Naive thymus-derived CD4-positive, alpha-beta T cell (primary cell): ENCODE measurements around the gene COL9A2. TPM values are rescaled to one million over a fixed set of nuclear protein-coding genes. Genes with fewer than 3 reads are reported as not detected.
"Not testable (repeated sequence)": the region's sequence is repeated elsewhere in the genome, so short reads cannot be mapped to it uniquely, and the experiment has no call there.

ENCODE experiments used
- ATAC-seq: fragments of 150-1000 bp; cut with Tn5 transposase; 2 replicates; pipeline ENCODE4 v1.10.0; 2021; ENCODE audit warnings: mild to moderate bottlenecking, moderate library complexity
- CTCF ChIA-PET: fragments of 350-600 bp; sonication (Branson Sonifier 250); formaldehyde crosslinking; loops from one replicate; lab custom pipeline; 2021; ENCODE audit warnings: antibody characterized with exemption; lab: Charles Lee
- POLR2A ChIA-PET: fragments of 350-600 bp; sonication (Branson Sonifier 250); formaldehyde crosslinking; loops from one replicate; lab custom pipeline; 2021; ENCODE audit warnings: antibody characterized with exemption, inconsistent platforms; lab: Charles Lee
- DNase-seq, 9 donors: peaks; one replicate each; pipeline versions ENCODE4 v3.0.0 to v3.0.0-alpha.2; 2020 to 2022; ENCODE audit warnings: mixed read lengths in 1 of 9
- H3K27ac ChIP-seq: one replicate; pipeline ENCODE4 v1.7.0; 2013; ENCODE audit warnings: mild to moderate bottlenecking, low read depth, low read length, moderate library complexity
- H3K27me3 ChIP-seq, 2 donors: one replicate each; pipeline ENCODE4 v1.7.0; 2013; ENCODE audit warnings: low read length in 2 of 2, mild to moderate bottlenecking in 2 of 2, moderate library complexity in 2 of 2; ENCODE audit not compliant: control insufficient read depth in 2 of 2, insufficient read depth in 2 of 2
- H3K36me3 ChIP-seq, 3 experiments: 1 replicate in 2 of 3; 2 replicates in 1 of 3; pipeline ENCODE4 v1.7.0; 2013; ENCODE audit warnings: low read length in 3 of 3, mild to moderate bottlenecking in 3 of 3, moderate library complexity in 1 of 3; ENCODE audit not compliant: insufficient read depth in 3 of 3, control insufficient read depth in 2 of 3
- H3K4me1 ChIP-seq, 2 donors: one replicate each; pipeline ENCODE4 v1.7.0; 2013; ENCODE audit warnings: low read length in 2 of 2, mild to moderate bottlenecking in 2 of 2, moderate library complexity in 1 of 2; ENCODE audit not compliant: control insufficient read depth in 2 of 2, insufficient read depth in 2 of 2
- H3K4me3 ChIP-seq: 2 replicates; pipeline ENCODE4 v1.7.0; 2013; ENCODE audit warnings: mild to moderate bottlenecking, low read length
- H3K9me3 ChIP-seq, 3 experiments: 1 replicate in 2 of 3; 2 replicates in 1 of 3; pipeline ENCODE4 v1.7.0; 2013; ENCODE audit warnings: low read length in 3 of 3; ENCODE audit not compliant: control insufficient read depth in 2 of 3
- H3K27ac Mint-ChIP-seq, 9 donors: one replicate each; pipeline ENCODE4 v1.8.0; 2020 to 2022; ENCODE audit warnings: mixed read lengths in 9 of 9, mild to moderate bottlenecking in 8 of 9, moderate library complexity in 5 of 9, inconsistent platforms in 2 of 9
- H3K27me3 Mint-ChIP-seq, 5 donors: one replicate each; pipeline ENCODE4 v1.8.0; 2021 to 2022; ENCODE audit warnings: mixed read lengths in 5 of 5, mild to moderate bottlenecking in 1 of 5
- H3K36me3 Mint-ChIP-seq, 5 donors: one replicate each; pipeline ENCODE4 v1.8.0; 2020 to 2022; ENCODE audit warnings: mixed read lengths in 5 of 5, mild to moderate bottlenecking in 3 of 5, inconsistent platforms in 1 of 5
- H3K4me1 Mint-ChIP-seq, 7 donors: one replicate each; pipeline ENCODE4 v1.8.0; 2020 to 2022; ENCODE audit warnings: mixed read lengths in 7 of 7, mild to moderate bottlenecking in 3 of 7, inconsistent platforms in 1 of 7
- H3K4me3 Mint-ChIP-seq, 10 donors: one replicate each; pipeline ENCODE4 v1.8.0; 2020 to 2022; ENCODE audit warnings: mild to moderate bottlenecking in 10 of 10, mixed read lengths in 10 of 10, moderate library complexity in 6 of 10, inconsistent platforms in 2 of 10
- H3K9me3 Mint-ChIP-seq, 11 donors: one replicate each; pipeline ENCODE4 v1.8.0; 2020 to 2022; ENCODE audit warnings: mixed read lengths in 11 of 11, mild to moderate bottlenecking in 4 of 11, inconsistent platforms in 1 of 11, moderate library complexity in 1 of 11
- intact Hi-C, 2 donors: fragments of 100-400 bp; cut with micrococcal nuclease; formaldehyde crosslinking; loops; one replicate each; pipeline ENCODE4 v1.15.1; 2023
- polyA plus RNA-seq, 2 donors: library from polyadenylated mRNA; unstranded; fragments of 300-500 nt; fragmentation: Illumina TruSeq; gene quantifications; one replicate each; pipeline ENCODE4 v1.2.3, GENCODE V29; 2021
- total RNA-seq, 6 experiments: library from RNA in 5 of 6; stranded (reverse) in 5 of 6; gene quantifications; 1 replicate in 5 of 6; 2 replicates in 1 of 6; pipeline ENCODE4 v1.2.3 and lab custom pipeline; 2021 to 2026

COL9A2 gene
- total and polyA plus RNA-seq, 7 experiments from 2014 or later: 0.43 to 14.6 (median 2.0) TPM

DNA sequence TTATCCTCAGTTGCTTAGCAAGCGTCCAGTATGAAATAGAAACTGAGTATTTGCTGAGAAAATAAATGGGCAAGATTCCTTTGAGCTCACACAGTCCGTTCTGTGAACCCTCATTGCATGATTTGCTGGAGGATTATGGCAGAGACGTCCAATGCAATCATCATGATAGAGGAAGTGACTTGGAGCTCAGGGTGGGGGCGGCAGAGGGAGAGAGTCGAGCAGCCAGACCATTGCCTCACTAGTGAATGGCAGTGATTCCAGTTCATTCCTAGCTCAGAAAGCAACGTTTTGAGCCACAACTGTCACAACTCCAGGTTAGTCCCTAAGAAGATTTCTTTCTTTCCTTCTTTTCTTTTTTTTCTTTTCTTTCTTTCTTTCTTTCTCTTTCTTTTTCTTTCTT, 27.5 kb upstream of the COL9A2 start:
- Mint-ChIP-seq H3K36me3 (peaks cover 0 to 3% (median 0%) of the 10 kb centered on the region in 5 donors), H3K4me3 (peak overlapping the region; percentile 53 to 86 (median 72)), H3K9me3 (peaks cover 0 to 8% (median 0%) of the 10 kb centered on the region in 11 donors), H3K27ac (peak overlapping the region; percentile 34 to 91 (median 84)), H3K27me3 (no peaks in the 10 kb centered on the region), H3K4me1 (peaks cover 41 to 58% (median 55%) of the 10 kb centered on the region in 7 donors)
- Histone ChIP-seq H3K4me1 (peaks cover 6 to 40% of the 10 kb centered on the region in 2 donors), H3K9me3 (no peaks in the 10 kb centered on the region), H3K4me3 (peak overlapping the region; percentile 3), H3K27ac (peak overlapping the region; percentile 40), H3K27me3 (no peaks in the 10 kb centered on the region), H3K36me3 (no peaks in the 10 kb centered on the region)
- intact Hi-C loops: loop anchor here in 1 of 2 donors (1.0 to 5.0 kb wide), 2 partner anchors 60 to 247 kb away; partner anchors contain the start of gene PPT1
- ChIA-PET POLR2A (interaction anchor here (0.6 to 1.9 kb wide), 11 partner anchors 29 to 300 kb away, joined by 3 to 9 read pairs (median 4); partner anchors contain the start of gene SMAP2), CTCF (interaction anchor here (0.7 to 2.1 kb wide), 10 partner anchors 11 to 260 kb away, joined by 3 to 9 read pairs (median 4); partner anchors contain the start of gene SMAP2)
- DNase-seq (peak in 6 of 9 donors; percentile 25 to 35 (median 30)), ATAC-seq (peak; percentile 86)

- not testable (repeated sequence) for H3K9me3 Mint-ChIP-seq, H3K27me3 ChIP-seq, H3K4me3 ChIP-seq, H3K36me3 Mint-ChIP-seq, H3K36me3 ChIP-seq, H3K9me3 ChIP-seq, H3K27me3 Mint-ChIP-seq
- Mint-ChIP-seq H3K4me1 (peaks cover 45 to 67% (median 65%) of the 10 kb centered on the region in 7 donors), H3K27ac (peak overlapping the region; percentile 84 to 96 (median 92)), H3K4me3 (peak overlapping the region; percentile 22 to 82 (median 64))
- H3K4me1 ChIP-seq: peaks cover 6 to 48% of the 10 kb centered on the region in 2 donors
- H3K27ac ChIP-seq: peak overlapping the region; percentile 44
- CTCF ChIA-PET: interaction anchor here (0.6 to 10.2 kb wide), 13 partner anchors 15 to 1999 kb away, joined by 3 to 152 read pairs (median 5); partner anchors contain the start of genes SMAP2 and ZMPSTE24
- POLR2A ChIA-PET: interaction anchor here (0.6 to 3.6 kb wide), 11 partner anchors 10 to 85 kb away, joined by 3 to 23 read pairs (median 4); partner anchors contain the start of genes SMAP2 and ZMPSTE24
- ATAC-seq: peak; percentile 14
- intact Hi-C loops: loop anchor here (1.0 to 5.0 kb wide), 2 partner anchors 43 to 245 kb away; partner anchors contain the start of gene PPT1 (in 1 of the 2)
- peak in 2 of 9 donors; percentile 29 to 42 for DNase-seq
Observed at GRCh38 chr1:40342381-40342717, 25.3 kb upstream of the COL9A2 start.

GRCh38 chr1:40341491-40342380, 24.6 kb upstream of the COL9A2 start:
- Mint-ChIP-seq H3K36me3 (peaks cover 0 to 3% (median 0%) of the 10 kb centered on the region in 5 donors), H3K9me3 (peaks cover 0 to 8% (median 0%) of the 10 kb centered on the region in 11 donors), H3K27me3 (no peaks in the 10 kb centered on the region), H3K27ac (peak overlapping the region; percentile 84 to 96 (median 92)), H3K4me3 (peak overlapping the region; percentile 22 to 82 (median 64)), H3K4me1 (peaks cover 45 to 67% (median 65%) of the 10 kb centered on the region in 7 donors)
- H3K27me3 ChIP-seq: no peaks in the 10 kb centered on the region
- no peaks in the 10 kb centered on the region for H3K36me3 ChIP-seq
- no peak for ATAC-seq
- ChIA-PET POLR2A (interaction anchor here (0.6 to 3.6 kb wide), 18 partner anchors 11 to 204 kb away, joined by 3 to 23 read pairs (median 4); partner anchors contain the start of genes SMAP2 and ZMPSTE24), CTCF (interaction anchor here (0.6 to 10.2 kb wide), 17 partner anchors 16 to 303 kb away, joined by 3 to 152 read pairs (median 5); partner anchors contain the start of genes SMAP2 and ZMPSTE24)
- intact Hi-C loops: loop anchor here (1.0 to 5.0 kb wide), 3 partner anchors 33 to 244 kb away; partner anchors contain the start of gene PPT1 (in 1 of the 2)
- H3K4me1 ChIP-seq: peaks cover 6 to 48% of the 10 kb centered on the region in 2 donors
- peak overlapping the region; percentile 44 for H3K27ac ChIP-seq
- no peak overlapping the region for H3K4me3 ChIP-seq
- DNase-seq: peak in 1 of 9 donors; percentile 8
- H3K9me3 ChIP-seq: no peaks in the 10 kb centered on the region

DNA sequence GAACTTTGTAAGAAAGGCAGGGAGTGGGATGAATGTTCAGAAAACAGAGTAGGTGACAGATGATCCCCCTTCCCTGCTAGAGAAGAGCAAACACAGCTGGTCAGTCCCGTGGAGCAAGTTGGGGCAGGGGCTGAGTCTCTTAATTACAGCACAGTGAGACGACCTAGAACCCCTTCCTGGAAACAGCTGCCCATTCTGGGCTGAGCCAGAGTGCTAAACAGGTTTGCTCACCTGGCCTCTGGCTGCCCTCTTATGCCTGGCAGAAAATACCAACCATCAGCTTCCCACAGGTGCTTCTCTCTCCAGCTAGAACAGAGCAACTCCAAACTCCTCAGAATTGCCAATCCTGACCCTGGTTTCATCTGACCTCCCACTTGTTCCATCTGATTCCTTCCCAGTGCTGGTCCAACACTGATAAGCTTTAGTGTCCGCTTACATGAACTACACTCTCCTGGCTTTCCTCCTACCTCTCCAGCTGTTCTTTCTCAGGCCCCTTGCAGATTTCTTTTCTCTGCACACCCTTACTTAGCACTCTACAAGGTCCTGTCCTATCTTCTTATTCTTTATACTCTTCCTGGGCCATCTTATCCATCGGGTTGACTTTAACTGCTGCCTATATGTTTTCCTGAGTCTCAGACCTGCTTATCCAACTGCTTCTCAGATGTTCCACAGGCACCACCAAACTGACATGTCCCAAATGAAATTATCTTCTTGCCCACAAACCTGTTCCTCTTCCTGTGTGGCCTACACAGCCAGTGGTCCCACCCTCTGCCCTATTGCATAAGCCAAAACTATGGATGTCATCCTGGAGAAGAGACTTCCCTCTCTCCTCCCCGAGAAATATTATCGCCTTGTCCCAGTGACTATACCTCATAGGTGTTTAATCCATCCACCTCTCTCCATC, 22.6 kb upstream of the COL9A2 start:
- peaks cover 6 to 42% of the 10 kb centered on the region in 2 donors for H3K4me1 ChIP-seq
- Mint-ChIP-seq H3K36me3 (peaks cover 0 to 3% (median 0%) of the 10 kb centered on the region in 5 donors), H3K4me1 (peaks cover 39 to 58% (median 56%) of the 10 kb centered on the region in 7 donors), H3K27ac (peak overlapping the region; percentile 22 to 84 (median 56)), H3K9me3 (peaks cover 0 to 8% (median 0%) of the 10 kb centered on the region in 11 donors), H3K27me3 (no peaks in the 10 kb centered on the region), H3K4me3 (peak overlapping the region in 7 of 10 donors; percentile 1 to 50 (median 24))
- H3K4me3 ChIP-seq: no peak overlapping the region
- no peaks in the 10 kb centered on the region for H3K36me3 ChIP-seq
- ATAC-seq: no peak
- no peak for DNase-seq
- POLR2A ChIA-PET: interaction anchor here (1.1 to 3.6 kb wide), 9 partner anchors 24 to 194 kb away, joined by 3 to 23 read pairs (median 6); partner anchors contain the start of gene SMAP2
- intact Hi-C loops: loop anchor here (2.0 to 5.0 kb wide), 5 partner anchors 25 to 522 kb away; partner anchors contain the start of gene PPT1 (in 1 of the 2)
- H3K27ac ChIP-seq: no peak overlapping the region
- no peaks in the 10 kb centered on the region for H3K9me3 ChIP-seq
- H3K27me3 ChIP-seq: no peaks in the 10 kb centered on the region
- CTCF ChIA-PET: interaction anchor here (0.6 to 10.2 kb wide), 30 partner anchors 8 to 263 kb away, joined by 3 to 152 read pairs (median 6); partner anchors contain the start of genes COL9A2 and SMAP2

- ChIA-PET CTCF (interaction anchor here (0.8 to 10.2 kb wide), 36 partner anchors 9 to 304 kb away, joined by 3 to 152 read pairs (median 5); partner anchors contain the start of genes COL9A2 and SMAP2), POLR2A (interaction anchor here (0.8 to 2.4 kb wide), 10 partner anchors 21 to 193 kb away, joined by 3 to 20 read pairs (median 5); partner anchors contain the start of gene SMAP2)
- peaks cover 33 to 50% (median 49%) of the 10 kb centered on the region in 7 donors for H3K4me1 Mint-ChIP-seq
Observed at GRCh38 chr1:40338745-40339419, 21.8 kb upstream of the COL9A2 start.

More at GRCh38 chr1:40338745-40339419, 21.8 kb upstream of the COL9A2 start:
- no peak overlapping the region for H3K27ac ChIP-seq
- no peak overlapping the region for H3K4me3 ChIP-seq
- no peaks in the 10 kb centered on the region for H3K9me3 ChIP-seq
- peak; percentile 81 to 91 (median 87) for DNase-seq
- peak; percentile 99 for ATAC-seq
- no peaks in the 10 kb centered on the region for H3K36me3 ChIP-seq
- H3K27me3 ChIP-seq: no peaks in the 10 kb centered on the region
- Mint-ChIP-seq H3K9me3 (peaks cover 0 to 8% (median 0%) of the 10 kb centered on the region in 11 donors), H3K27me3 (no peaks in the 10 kb centered on the region), H3K4me3 (peak overlapping the region; percentile 37 to 76 (median 57)), H3K27ac (peak overlapping the region in 8 of 9 donors; percentile 16 to 86 (median 70)), H3K36me3 (peaks cover 0 to 2% (median 0%) of the 10 kb centered on the region in 5 donors)
- intact Hi-C loops: loop anchor here (1.0 to 5.0 kb wide), 12 partner anchors 24 to 522 kb away; no protein-coding TSS in a partner anchor
- H3K4me1 ChIP-seq: peaks cover 6 to 35% of the 10 kb centered on the region in 2 donors
